GM12872 (cell line): ENCODE results near the gene MIA2.

Source experiments
- TF ChIP-seq, protein P1 (sequence below): IDR thresholded peaks from 3 replicates; pipeline ENCODE4 v1.5.1; 2011; ENCODE audit warnings: low read depth, mild to moderate bottlenecking, low read length, moderate library complexity; ENCODE audit not compliant: insufficient read depth

MIA2 gene

DNA sequence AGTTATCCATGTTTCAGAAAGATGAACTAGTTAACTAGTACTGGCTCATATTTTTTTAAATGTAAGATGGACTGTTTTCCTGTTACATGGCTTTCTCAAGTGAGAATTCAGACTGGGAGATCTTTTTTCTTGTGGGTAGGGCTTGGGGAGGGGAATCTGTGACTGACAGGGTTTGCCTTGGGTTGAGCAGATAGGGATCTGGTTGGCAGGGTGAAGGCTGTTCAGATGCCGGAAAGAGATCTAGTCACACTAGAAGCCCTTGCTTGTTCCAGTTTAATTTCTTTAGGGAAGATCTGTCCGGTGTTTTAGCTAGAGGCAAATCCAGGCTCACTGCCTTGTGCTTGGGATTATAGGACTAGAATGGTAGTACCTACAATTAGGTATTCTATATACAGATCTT, 135.3 kb downstream of the MIA2 start:
- TF ChIP-seq, protein P1, sequence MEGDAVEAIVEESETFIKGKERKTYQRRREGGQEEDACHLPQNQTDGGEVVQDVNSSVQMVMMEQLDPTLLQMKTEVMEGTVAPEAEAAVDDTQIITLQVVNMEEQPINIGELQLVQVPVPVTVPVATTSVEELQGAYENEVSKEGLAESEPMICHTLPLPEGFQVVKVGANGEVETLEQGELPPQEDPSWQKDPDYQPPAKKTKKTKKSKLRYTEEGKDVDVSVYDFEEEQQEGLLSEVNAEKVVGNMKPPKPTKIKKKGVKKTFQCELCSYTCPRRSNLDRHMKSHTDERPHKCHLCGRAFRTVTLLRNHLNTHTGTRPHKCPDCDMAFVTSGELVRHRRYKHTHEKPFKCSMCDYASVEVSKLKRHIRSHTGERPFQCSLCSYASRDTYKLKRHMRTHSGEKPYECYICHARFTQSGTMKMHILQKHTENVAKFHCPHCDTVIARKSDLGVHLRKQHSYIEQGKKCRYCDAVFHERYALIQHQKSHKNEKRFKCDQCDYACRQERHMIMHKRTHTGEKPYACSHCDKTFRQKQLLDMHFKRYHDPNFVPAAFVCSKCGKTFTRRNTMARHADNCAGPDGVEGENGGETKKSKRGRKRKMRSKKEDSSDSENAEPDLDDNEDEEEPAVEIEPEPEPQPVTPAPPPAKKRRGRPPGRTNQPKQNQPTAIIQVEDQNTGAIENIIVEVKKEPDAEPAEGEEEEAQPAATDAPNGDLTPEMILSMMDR, result no peak

DNA sequence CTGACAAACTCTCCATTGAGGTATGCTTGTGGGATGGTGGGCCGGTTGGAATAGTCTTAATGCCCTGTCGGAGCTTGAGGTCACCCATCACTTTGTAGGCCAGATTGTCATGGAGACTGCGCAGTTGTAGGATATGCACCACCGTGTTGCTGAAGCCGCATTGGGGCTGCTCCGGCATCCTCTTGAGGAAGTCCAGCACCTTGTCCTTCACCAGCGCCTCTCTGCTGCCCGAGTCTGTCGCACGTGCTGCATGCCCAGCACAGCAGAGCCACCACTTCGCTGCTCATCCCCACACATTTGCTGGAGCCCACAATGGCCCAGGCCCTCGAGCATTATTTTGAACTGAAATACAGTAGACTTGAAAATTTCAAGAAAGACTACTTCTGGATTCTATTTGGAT, 136.7 kb downstream of the MIA2 start:
- TF ChIP-seq, protein P1, result no peak

DNA sequence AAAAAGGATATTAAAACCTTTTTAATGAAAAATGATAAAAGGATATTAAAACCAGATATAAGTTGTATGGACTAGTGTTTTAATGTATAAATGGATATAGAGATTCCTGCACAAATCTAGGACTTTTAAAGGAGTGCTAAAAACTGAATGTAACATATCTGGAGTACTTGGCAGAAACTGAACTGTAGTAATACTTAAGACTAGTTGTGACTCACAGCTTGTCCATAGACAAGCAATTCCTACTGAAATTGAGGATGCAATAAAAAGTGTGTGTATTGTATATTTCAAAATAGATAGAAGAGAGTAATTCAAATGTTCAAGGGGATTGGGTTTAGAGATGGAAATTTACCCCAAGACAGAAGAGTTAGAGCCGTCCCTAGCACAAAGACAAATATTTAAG, 138.9 kb downstream of the MIA2 start:
- TF ChIP-seq, protein P1, result no peak

DNA sequence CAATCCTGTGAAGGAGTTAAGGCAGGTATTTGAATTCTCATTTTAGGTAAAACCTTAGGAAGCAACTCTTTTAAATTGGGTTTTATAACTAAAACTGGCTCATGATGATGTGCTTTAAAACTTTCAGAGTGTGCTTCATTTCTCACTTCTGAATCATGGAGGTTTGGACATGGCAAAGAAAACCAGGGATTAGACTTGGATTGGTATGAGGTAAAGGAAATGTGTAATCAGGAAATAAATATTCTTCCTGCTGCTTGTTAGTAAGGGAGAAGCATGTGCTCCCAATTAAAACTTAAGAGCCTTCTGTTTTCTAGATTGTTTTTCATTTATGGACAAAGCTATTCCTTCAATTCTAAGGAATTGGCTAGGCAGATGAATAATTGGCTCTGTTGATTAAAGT, 141.1 kb downstream of the MIA2 start:
- TF ChIP-seq, protein P1, result no peak

DNA sequence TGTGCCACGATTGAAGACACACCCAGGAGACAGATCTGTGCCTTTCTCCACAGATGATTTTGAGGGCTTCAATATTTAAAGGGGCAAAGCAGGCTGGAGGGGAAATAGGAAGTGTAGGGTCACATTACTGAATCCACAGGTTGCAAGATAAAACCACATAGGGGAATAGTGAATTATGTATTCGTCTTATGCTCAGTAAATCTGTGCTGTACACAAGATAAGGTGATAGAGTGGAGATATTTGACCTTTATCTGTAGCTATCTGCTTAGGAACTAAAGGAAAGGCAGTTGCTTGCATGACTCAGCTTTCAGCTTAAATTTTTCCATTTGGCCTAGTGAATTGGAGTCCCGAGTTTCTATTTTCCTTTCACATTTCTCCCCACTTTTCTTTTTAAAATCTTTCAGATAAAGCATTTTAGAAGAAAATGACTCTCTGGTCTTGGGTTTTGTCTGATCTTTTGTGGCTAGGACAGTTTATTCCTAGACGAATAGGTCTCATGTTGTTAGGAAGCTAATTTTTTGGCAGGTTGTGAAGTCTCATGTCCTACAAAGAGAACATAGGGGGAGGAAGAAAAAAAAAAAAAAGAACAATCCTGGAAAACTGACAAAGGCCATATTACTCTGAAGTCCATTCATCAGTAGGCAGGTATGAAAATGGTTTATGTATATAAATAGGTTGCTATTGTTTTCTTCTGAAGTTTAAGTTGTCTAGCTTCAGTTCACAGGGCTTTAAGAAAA, 143.1 kb downstream of the MIA2 start:
- TF ChIP-seq, protein P1, result no peak

DNA sequence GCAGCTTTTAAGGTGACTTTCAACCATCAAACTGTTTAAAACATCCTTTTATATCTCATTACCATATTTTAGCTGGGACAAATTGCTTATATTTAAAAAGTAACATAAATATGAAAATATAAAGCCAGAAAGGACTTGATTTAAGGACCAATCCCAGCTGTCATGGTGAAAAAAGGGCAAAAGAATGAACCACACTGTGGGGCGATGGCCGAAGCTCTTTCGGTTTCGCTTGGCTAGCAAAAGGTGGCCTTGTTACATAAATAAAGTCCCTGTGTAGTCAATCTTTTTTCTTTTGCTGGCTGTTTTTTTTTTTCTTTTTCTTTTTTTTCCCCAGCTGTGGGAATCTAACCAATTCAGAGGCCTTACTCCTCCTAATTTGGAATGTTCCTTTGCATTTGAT, 147.7 kb downstream of the MIA2 start:
- TF ChIP-seq, protein P1, result no peak

DNA sequence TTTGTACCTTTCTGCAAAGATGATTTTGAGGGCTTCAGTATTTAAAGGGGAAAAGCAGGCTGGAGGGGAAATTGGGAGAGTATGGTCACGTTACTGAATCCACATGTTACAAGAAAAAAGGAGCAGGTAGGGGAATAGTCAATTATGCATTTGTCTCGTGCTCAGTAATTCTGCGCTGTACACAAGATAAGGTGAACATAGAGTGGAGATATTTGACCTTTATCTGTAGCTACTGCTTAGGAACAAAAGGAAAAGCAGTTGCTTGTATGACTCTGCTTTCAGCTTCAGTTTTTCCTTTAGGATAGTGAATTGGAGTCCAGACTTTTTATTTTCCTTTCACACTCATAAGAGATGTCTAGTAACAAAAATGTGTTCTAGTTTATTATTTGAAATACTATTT, 148.7 kb downstream of the MIA2 start:
- TF ChIP-seq, protein P1, result no peak
